GM10248 (cell line): ENCODE results near the gene SPOCK3.

Experiments
- CTCF ChIA-PET: fragments of 300-600 bp; sonication (Branson Sonifier 250); formaldehyde crosslinking; extraction: SDS; loops from one replicate; lab custom pipeline; 2021; ENCODE audit warnings: antibody characterized with exemption; lab: Yijun Ruan, JAX
- POLR2A ChIA-PET: fragments of 350-650 bp; sonication (Branson Sonifier 250); formaldehyde crosslinking; extraction: SDS; loops from one replicate; lab custom pipeline; 2020; ENCODE audit warnings: antibody characterized with exemption; lab: Yijun Ruan, JAX
- DNase-seq: peaks from one replicate; pipeline ENCODE4 v3.0.0; 2012; ENCODE audit errors: extremely low spot score
- CTCF ChIP-seq: IDR thresholded peaks from 2 replicates; pipeline ENCODE4 v1.5.1; 2012; ENCODE audit warnings: mild to moderate bottlenecking, low read depth; ENCODE audit errors: extremely low read depth, missing control alignments, control extremely low read depth

SPOCK3 gene

GRCh38 chr4:166822386-166822785 lies 411.9 kb downstream of the SPOCK3 start:
- ChIA-PET POLR2A (no interaction called here), CTCF (interaction anchor here (0.8 to 1.1 kb wide), 2 partner anchors 13 to 24 kb away, joined by 3 read pairs; no protein-coding TSS in a partner anchor)
- no peak for DNase-seq
- no peak for TF ChIP-seq CTCF

GRCh38 chr4:166816890-166817289 lies 417.4 kb downstream of the SPOCK3 start:
- POLR2A ChIA-PET, result no interaction called here
- TF ChIP-seq CTCF, result no peak
- CTCF ChIA-PET, result interaction anchor here (1.6 kb wide), 1 partner anchor 9 kb away, joined by 3 read pairs; no protein-coding TSS in a partner anchor
- DNase-seq, result no peak

GRCh38 chr4:166808380-166808779 lies 425.9 kb downstream of the SPOCK3 start:
- ChIA-PET POLR2A (no interaction called here), CTCF (interaction anchor here (1.2 kb wide), 1 partner anchor 9 kb away, joined by 3 read pairs; no protein-coding TSS in a partner anchor)
- TF ChIP-seq CTCF, result no peak
- no peak for DNase-seq

- ChIA-PET CTCF (no interaction called here), POLR2A (no interaction called here)
- no peak for DNase-seq
- TF ChIP-seq CTCF, result no peak
Measured at GRCh38 chr4:166802346-166802745, 431.9 kb downstream of the SPOCK3 start.

GRCh38 chr4:166798126-166798525 lies 436.2 kb downstream of the SPOCK3 start:
- POLR2A ChIA-PET, result no interaction called here
- TF ChIP-seq CTCF, result no peak
- CTCF ChIA-PET, result interaction anchor here (1.5 kb wide), 1 partner anchor 13 kb away, joined by 5 read pairs; no protein-coding TSS in a partner anchor
- no peak for DNase-seq

- no peak for TF ChIP-seq CTCF
- POLR2A ChIA-PET, result no interaction called here
- CTCF ChIA-PET, result interaction anchor here (0.8 kb wide), 1 partner anchor 47 kb away, joined by 3 read pairs; no protein-coding TSS in a partner anchor
- DNase-seq, result no peak
Measured at GRCh38 chr4:166777760-166778159, 456.5 kb downstream of the SPOCK3 start.
